Heart left ventricle (tissue), 16 donors: Measurements from ENCODE around the gene MAGI2. TPM values are rescaled to one million over a fixed set of nuclear protein-coding genes. Genes with fewer than 3 reads are reported as not detected.

Source experiments
- ATAC-seq, 4 donors: fragments of 200-7000 bp; cut with Tn5 transposase; one replicate each; pipeline ENCODE4 v1.9.1; 2020 to 2022; ENCODE audit warnings: moderate library complexity in 4 of 4, mild to moderate bottlenecking in 3 of 4, moderate number of reproducible peaks in 1 of 4
- DNase-seq, 5 donors: peaks; one replicate each; pipeline ENCODE4 v3.0.0-alpha.2; 2020
- H3K27ac ChIP-seq, 12 donors: fragments of 200-600 bp; sonication (generic) in 4 of 12; one replicate each; pipeline versions ENCODE4 v1.5.0 to v1.8.0; 2016 to 2022; ENCODE audit warnings: mild to moderate bottlenecking in 2 of 12
- H3K27me3 ChIP-seq, 9 donors: fragments of 200-600 bp; sonication (generic) in 2 of 9; one replicate each; pipeline versions ENCODE4 v1.5.1 to v1.8.0; 2016 to 2022; ENCODE audit warnings: mild to moderate bottlenecking in 3 of 9
- H3K36me3 ChIP-seq, 9 donors: fragments of 200-600 bp; sonication (generic) in 2 of 9; one replicate each; pipeline versions ENCODE4 v1.5.0 to v1.8.0; 2018 to 2022; ENCODE audit warnings: mild to moderate bottlenecking in 2 of 9
- H3K4me1 ChIP-seq, 12 donors: fragments of 200-600 bp; sonication (generic) in 4 of 12; one replicate each; pipeline versions ENCODE4 v1.5.0 to v1.8.0; 2016 to 2022; ENCODE audit warnings: mild to moderate bottlenecking in 3 of 12
- H3K4me3 ChIP-seq, 12 donors: fragments of 200-600 bp; sonication (generic) in 4 of 12; one replicate each; pipeline versions ENCODE4 v1.5.0 to v1.8.0; 2017 to 2022; ENCODE audit warnings: mild to moderate bottlenecking in 9 of 12, moderate library complexity in 4 of 12
- H3K9me3 ChIP-seq, 12 donors: fragments of 200-600 bp; sonication (generic) in 4 of 12; one replicate each; pipeline versions ENCODE4 v1.5.0 to v1.8.0; 2016 to 2022; ENCODE audit warnings: mild to moderate bottlenecking in 1 of 12
- CTCF ChIP-seq, 12 donors: fragments of 200-600 bp; sonication (generic) in 4 of 12; IDR thresholded peaks; one replicate each; pipeline versions ENCODE4 v1.5.0 to v1.8.0; 2018 to 2022; ENCODE audit warnings: antibody characterized with exemption in 12 of 12, mild to moderate bottlenecking in 5 of 12
- POLR2A ChIP-seq, 2 donors: fragments of 450-650 bp; IDR thresholded peaks; one replicate each; pipeline ENCODE4 v1.6.1; 2017; ENCODE audit warnings: antibody characterized with exemption in 2 of 2, mild to moderate bottlenecking in 2 of 2, moderate library complexity in 2 of 2
- WGBS, 4 donors: extraction: QIAGEN DNeasy Blood & Tissue Kit in 2 of 4; methylation state at CpG; one replicate each; pipeline versions ENCODE4 v1.1.5 to v1.1.7; 2013 to 2018; 5-methylcytosine and 5-hydroxymethylcytosine counted together
- intact Hi-C, 10 donors: fragments of 100-400 bp; cut with DNase I; formaldehyde crosslinking; loops; one replicate each; pipeline versions ENCODE4 v1.11.1 to v1.14.2; 2022
- polyA plus RNA-seq, 2 donors: library from polyadenylated mRNA; stranded (reverse); fragments of 200-250 nt; gene quantifications; one replicate each; pipeline ENCODE4 v1.2.3, GENCODE V29; 2013
- total RNA-seq, 9 donors: library from RNA; depleted of rRNA in 2 of 9; stranded (reverse); fragments of >200 nt in 2 of 9; fragmentation: NEBNext Ultra II Directional in 3 of 9; extraction: Animal tissue kit (Norgen Biotek cat#: 25700) in 3 of 9; gene quantifications; one replicate each; pipeline versions ENCODE4 v1.1.0 to v1.2.4, GENCODE V29; 2016 to 2023
- donor health status: ischemic (EF 13 %, LVEDD 7.1; RV severe dilation, severe dysfunction).
- donor health status: healthy with polysubstance abuse.
- donor health status: DM: no; HTN: yes; CAD: no.
- donor health status: DM: no; HTN: no; CAD: no.
- donor health status: ischemic (EF 25% LVEDD 6.9; RV normal size, moderate dysfunction).
- donor health status: ischemic (EF 25% LVEDD 5.7; RV mildly dilated, moderate dysfunction).
- donor health status: healthy.
- donor health status: DM: yes; HTN: yes; CAD: no.
- donor health status: ischemic (EF 35%, LVEDD 5.7; RV mildly dilated, moderate dysfunction).
- donor health status: nonischemic (EF 11% LVEDD 7.7; RV severe dilation, severe dysfunction).
- donor health status: DM: yes; HTN: yes; CAD: no.
- donor health status: PGD.
- donor health status: ischemic (EF 29% LVEDD 5.4; RV normal size, mild dysfunction).
- donor health status: nonischemic (EF 23%, LVEDD 6.1; RV moderate dilation, normal function).

MAGI2 gene
- total and polyA plus RNA-seq, 11 donors = 1.1 to 6.8 (median 3.8) TPM

DNA sequence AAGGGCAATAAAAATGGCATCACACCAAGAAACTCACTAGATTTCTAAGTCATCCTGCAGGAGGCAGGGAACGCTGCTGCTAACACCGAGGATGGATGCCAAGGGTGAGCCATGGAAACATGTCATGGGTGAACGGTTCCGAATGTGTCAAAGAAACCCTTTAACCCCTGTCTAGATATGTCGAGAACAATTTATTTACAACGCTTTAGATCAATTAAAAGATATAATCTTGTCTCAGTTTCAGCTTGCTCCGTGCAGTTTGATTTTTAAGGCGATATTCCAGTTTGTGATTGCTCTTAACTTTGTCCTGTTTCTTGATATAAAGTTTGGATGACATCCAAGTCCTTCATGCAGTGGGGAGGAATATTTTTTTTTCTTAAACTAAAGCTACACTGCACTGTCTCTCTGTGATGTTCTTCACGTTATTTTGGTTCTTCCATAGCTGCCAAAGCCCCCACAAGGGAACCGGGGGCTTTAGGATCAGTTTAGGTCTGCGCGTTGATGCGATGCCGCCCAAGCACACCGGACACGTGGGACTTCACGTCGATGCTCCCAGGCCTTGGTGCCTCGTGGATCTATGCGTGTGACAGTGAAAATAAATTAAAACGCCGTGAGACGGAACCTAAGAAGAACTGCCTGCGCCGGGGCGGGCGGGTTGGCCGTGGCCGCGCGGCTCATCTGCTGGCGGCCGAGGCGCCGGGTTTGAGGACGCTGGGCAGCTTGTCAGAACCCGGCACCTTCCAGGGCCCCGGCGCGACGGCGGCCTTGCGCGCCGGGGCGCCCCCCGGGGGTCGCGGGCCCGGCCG, 1434.6 kb downstream of the MAGI2 start:
- TF ChIP-seq CTCF (IDR thresholded peaks at IDR 0.05) = peak in 2 of 12 donors; percentile 22 to 26
- TF ChIP-seq POLR2A (IDR thresholded peaks at IDR 0.05) = no peak
- H3K9me3 ChIP-seq = no peaks in the 10 kb centered on the region
- peaks cover 0 to 7% (median 0%) of the 10 kb centered on the region in 9 donors for H3K27me3 ChIP-seq
- no peak for ATAC-seq
- H3K27ac ChIP-seq = peak overlapping the region; percentile 35 to 88 (median 76)
- H3K4me1 ChIP-seq = peaks cover 0 to 42% (median 21%) of the 10 kb centered on the region in 12 donors
- peak overlapping the region in 11 of 12 donors; percentile 30 to 69 (median 56) for H3K4me3 ChIP-seq
- WGBS, 4 donors = 4 to 10% (median 4%) methylated on average over 33 to 51 of the region's 51 CpGs
- intact Hi-C loops = loop anchor here in 1 of 10 donors (1.0 to 5.0 kb wide), 3 partner anchors 21 to 222 kb away; partner anchors contain the start of genes PHTF2 and TMEM60
- DNase-seq = peak; percentile 21 to 67 (median 64)
- no peaks in the 10 kb centered on the region for H3K36me3 ChIP-seq

DNA sequence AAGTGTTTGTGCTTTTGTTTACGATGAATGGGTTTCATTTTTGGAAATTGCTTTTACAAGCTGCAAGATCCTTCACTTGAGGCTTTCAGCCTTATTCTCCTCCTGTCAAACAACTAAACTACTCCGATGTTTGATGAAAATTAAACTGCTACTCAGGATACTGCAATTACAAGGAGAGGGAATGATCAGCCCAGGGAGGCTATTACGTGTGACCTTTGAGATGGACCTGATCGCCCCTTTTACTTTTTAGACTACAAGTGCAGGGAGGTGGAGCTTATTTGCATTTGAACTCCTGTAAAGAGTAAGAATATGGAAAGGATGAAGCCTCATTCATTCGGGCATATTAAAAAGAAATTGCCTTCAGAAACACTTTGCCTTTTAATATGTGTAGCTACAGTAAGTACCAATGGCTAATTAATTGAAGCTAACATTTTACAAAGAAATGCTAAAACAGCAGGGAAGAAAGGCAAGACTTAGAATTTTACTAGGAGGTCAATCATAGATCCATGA, 1435.8 kb downstream of the MAGI2 start:
- Histone ChIP-seq H3K27ac (no peak overlapping the region), H3K9me3 (no peaks in the 10 kb centered on the region), H3K36me3 (no peaks in the 10 kb centered on the region), H3K4me1 (peaks cover 0 to 42% (median 21%) of the 10 kb centered on the region in 12 donors), H3K27me3 (peaks cover 0 to 7% (median 0%) of the 10 kb centered on the region in 9 donors), H3K4me3 (peak overlapping the region in 7 of 12 donors; percentile 5 to 69 (median 62))
- DNase-seq (no peak), ATAC-seq (no peak)
- no peak for TF ChIP-seq CTCF (IDR thresholded peaks at IDR 0.05)
- TF ChIP-seq POLR2A (IDR thresholded peaks at IDR 0.05) = no peak
- intact Hi-C loops = loop anchor here in 1 of 10 donors (5.0 kb wide), 2 partner anchors 75 to 220 kb away; partner anchors contain the start of genes PHTF2 and TMEM60
- 75 to 81% (median 78%) methylated on average over 5 of the region's 5 CpGs for WGBS, 4 donors

DNA sequence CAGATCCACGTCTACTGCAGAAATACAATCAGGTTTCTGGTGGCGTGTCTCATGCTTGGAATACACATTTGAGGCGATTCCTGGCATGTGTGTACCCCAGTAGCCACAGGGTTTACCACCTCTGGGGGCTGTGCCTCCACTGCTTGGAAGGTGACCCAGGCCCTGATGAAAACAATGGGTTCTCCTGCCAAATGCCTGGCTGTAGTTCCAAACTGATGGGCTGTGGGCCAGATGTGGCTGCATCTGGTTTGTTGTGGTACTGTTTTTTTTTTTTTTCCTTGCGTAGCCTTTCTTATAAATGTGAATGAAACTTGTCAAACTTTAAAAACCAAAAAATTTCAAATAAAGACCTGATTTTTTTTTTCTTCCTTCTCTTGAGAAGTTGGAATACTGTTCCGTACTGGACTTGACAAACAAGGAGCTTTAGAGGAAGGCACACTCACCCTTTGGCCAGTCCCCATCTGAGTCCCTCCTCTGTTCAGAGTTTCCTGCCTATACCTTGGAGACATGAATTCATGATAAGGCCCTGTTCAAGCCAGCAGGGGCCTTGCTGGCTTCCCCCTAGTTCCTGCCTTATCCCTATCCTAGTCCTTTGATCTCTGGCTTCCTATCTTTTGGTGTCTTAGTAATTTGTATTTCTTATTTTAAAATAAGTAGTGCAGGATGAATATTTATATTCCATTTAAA, 1437.8 kb downstream of the MAGI2 start:
- 57 to 69% (median 68%) methylated on average over 5 of the region's 5 CpGs for WGBS, 4 donors
- intact Hi-C loops = loop anchor here in 1 of 10 donors (5.0 kb wide), 2 partner anchors 73 to 218 kb away; partner anchors contain the start of genes PHTF2 and TMEM60

More for the DNA sequence above, 1437.8 kb downstream of the MAGI2 start:
- Histone ChIP-seq H3K27ac (no peak overlapping the region), H3K4me3 (no peak overlapping the region), H3K9me3 (no peaks in the 10 kb centered on the region), H3K4me1 (peaks cover 0 to 36% (median 21%) of the 10 kb centered on the region in 12 donors), H3K27me3 (peaks cover 0 to 7% (median 0%) of the 10 kb centered on the region in 9 donors), H3K36me3 (no peaks in the 10 kb centered on the region)
- ATAC-seq = no peak
- TF ChIP-seq POLR2A (IDR thresholded peaks at IDR 0.05) (no peak), CTCF (IDR thresholded peaks at IDR 0.05) (no peak)
- DNase-seq = peak in 1 of 5 donors; percentile 13
